Smooth muscle cell (in vitro differentiated cells): ENCODE results near the gene GEMIN5. TPM values are rescaled to one million over a fixed set of nuclear protein-coding genes. Genes with fewer than 3 reads are reported as not detected.

ENCODE experiments used
- DNase-seq: peaks from one replicate; lab custom pipeline; 2025; ENCODE audit not compliant: unreplicated experiment; lab: John Stamatoyannopoulos, UW
- H2AFZ ChIP-seq: fragments of 200-600 bp; sonication (generic); 2 replicates; pipeline ENCODE4 v1.6.0; 2016; ENCODE audit warnings: antibody characterized with exemption, low read depth, mild to moderate bottlenecking
- H3F3A ChIP-seq: fragments of 200-600 bp; sonication (generic); 2 replicates; pipeline ENCODE4 v1.6.0; 2017; ENCODE audit warnings: antibody characterized with exemption, low read depth
- H3K27ac ChIP-seq: fragments of 200-600 bp; sonication (generic); 2 replicates; pipeline ENCODE4 v1.5.1; 2016; ENCODE audit warnings: low read depth, mild to moderate bottlenecking
- H3K27me3 ChIP-seq: fragments of 200-600 bp; sonication (generic); 2 replicates; pipeline ENCODE4 v1.6.1; 2016; ENCODE audit warnings: low read depth, mild to moderate bottlenecking
- H3K36me3 ChIP-seq: fragments of 200-600 bp; sonication (generic); 2 replicates; pipeline ENCODE4 v1.5.1; 2016; ENCODE audit warnings: low read depth
- H3K4me1 ChIP-seq: fragments of 200-600 bp; sonication (generic); 2 replicates; pipeline ENCODE4 v1.5.1; 2016; ENCODE audit warnings: low read depth
- H3K4me2 ChIP-seq: fragments of 200-600 bp; sonication (generic); 2 replicates; pipeline ENCODE4 v1.6.0; 2016; ENCODE audit warnings: mild to moderate bottlenecking
- H3K4me3 ChIP-seq: fragments of 200-600 bp; sonication (generic); 2 replicates; pipeline ENCODE4 v1.5.1; 2016; ENCODE audit warnings: mild to moderate bottlenecking
- H3K79me2 ChIP-seq: fragments of 200-600 bp; sonication (generic); 2 replicates; pipeline ENCODE4 v1.6.0; 2016; ENCODE audit warnings: low read depth, mild to moderate bottlenecking
- H3K9ac ChIP-seq: fragments of 200-600 bp; sonication (generic); 2 replicates; pipeline ENCODE4 v1.6.0; 2016; ENCODE audit warnings: low read depth
- H3K9me3 ChIP-seq: fragments of 200-600 bp; sonication (generic); replicated peaks from 2 replicates; pipeline ENCODE4 v1.5.1; 2016; ENCODE audit warnings: low read depth
- H4K20me1 ChIP-seq: fragments of 200-600 bp; sonication (generic); 2 replicates; pipeline ENCODE4 v1.6.0; 2016; ENCODE audit warnings: low read depth
- CTCF ChIP-seq: fragments of 200-600 bp; sonication (generic); IDR thresholded peaks from 2 replicates; pipeline ENCODE4 v1.5.1; 2017; ENCODE audit warnings: borderline replicate concordance, mild to moderate bottlenecking, antibody characterized with exemption; ENCODE audit not compliant: insufficient read depth, poor library complexity, severe bottlenecking
- WGBS: methylation state at CpG from one replicate; pipeline ENCODE4 v1.1.7; 2016; ENCODE audit warnings: low lambda C conversion rate; 5-methylcytosine and 5-hydroxymethylcytosine counted together
- polyA plus RNA-seq: library from polyadenylated mRNA; unstranded; fragments of >200 nt; fragmentation: Nextera tagmentation; extraction: Ambion mirVana; gene quantifications from 2 replicates; pipeline ENCODE4 v1.2.1, GENCODE V29; 2016
- total RNA-seq: library from RNA; depleted of rRNA; stranded (reverse); fragments of >200 nt; gene quantifications from 2 replicates; pipeline ENCODE4 v1.2.3, GENCODE V29; 2014

Gene GEMIN5
- total and polyA plus RNA-seq, 2 experiments from 2014 or later: 5.3 to 11.1 TPM

GRCh38 chr5:154893381-154893780 is 44.6 kb downstream of the GEMIN5 start:
- Histone ChIP-seq H3K4me2 (no peak overlapping the region), H4K20me1 (no peaks in the 10 kb centered on the region), H3K9ac (no peak overlapping the region), H3K9me3 (no peaks in the 10 kb centered on the region), H3K27me3 (no peaks in the 10 kb centered on the region), H3K36me3 (peaks cover 10% of the 10 kb centered on the region), H3K79me2 (no peaks in the 10 kb centered on the region), H2AFZ (no peak overlapping the region), H3K4me1 (no peaks in the 10 kb centered on the region), H3K27ac (no peak overlapping the region), H3F3A (no peaks in the 10 kb centered on the region), H3K4me3 (no peak overlapping the region)
- DNase-seq: no peak
- no peak for TF ChIP-seq CTCF
- WGBS: 89% methylated on average over 5 of the region's 5 CpGs

- H3K36me3 ChIP-seq: peaks cover 14% of the 10 kb centered on the region
- 86% methylated on average over 13 of the region's 13 CpGs for WGBS
- DNase-seq: no peak
- no peak overlapping the region for H3K4me2 ChIP-seq
- H3K27ac ChIP-seq: no peak overlapping the region
- H3K4me3 ChIP-seq: no peak overlapping the region
- no peak overlapping the region for H3K9ac ChIP-seq
- H2AFZ ChIP-seq: no peak overlapping the region
- H3K9me3 ChIP-seq: no peaks in the 10 kb centered on the region
- H4K20me1 ChIP-seq: no peaks in the 10 kb centered on the region
- no peaks in the 10 kb centered on the region for H3K79me2 ChIP-seq
- H3K4me1 ChIP-seq: no peaks in the 10 kb centered on the region
- H3F3A ChIP-seq: no peaks in the 10 kb centered on the region
- TF ChIP-seq CTCF: no peak
- H3K27me3 ChIP-seq: no peaks in the 10 kb centered on the region
Observed at GRCh38 chr5:154892369-154892771, 45.6 kb downstream of the GEMIN5 start.

- Histone ChIP-seq H3K9me3 (no peaks in the 10 kb centered on the region), H3K79me2 (no peaks in the 10 kb centered on the region), H3K27ac (no peak overlapping the region), H3F3A (no peaks in the 10 kb centered on the region), H3K9ac (no peak overlapping the region), H3K4me3 (no peak overlapping the region), H4K20me1 (no peaks in the 10 kb centered on the region), H2AFZ (no peak overlapping the region), H3K27me3 (no peaks in the 10 kb centered on the region), H3K4me2 (no peak overlapping the region), H3K36me3 (peaks cover 14% of the 10 kb centered on the region), H3K4me1 (peaks cover 7% of the 10 kb centered on the region)
- TF ChIP-seq CTCF: no peak
- DNase-seq: no peak
- WGBS: 83% methylated on average over 2 of the region's 2 CpGs
Observed at GRCh38 chr5:154885439-154885838, 52.6 kb downstream of the GEMIN5 start.

GRCh38 chr5:154884424-154884823 is 53.6 kb downstream of the GEMIN5 start:
- no peaks in the 10 kb centered on the region for H3K79me2 ChIP-seq
- H3F3A ChIP-seq: no peaks in the 10 kb centered on the region
- H3K4me2 ChIP-seq: no peak overlapping the region
- H3K36me3 ChIP-seq: peaks cover 9% of the 10 kb centered on the region
- H4K20me1 ChIP-seq: no peaks in the 10 kb centered on the region
- DNase-seq: no peak
- no peaks in the 10 kb centered on the region for H3K27me3 ChIP-seq
- H2AFZ ChIP-seq: no peak overlapping the region
- H3K4me1 ChIP-seq: peaks cover 7% of the 10 kb centered on the region
- whole genome bisulfite sequencing: 85% methylated on average over 8 of the region's 8 CpGs
- H3K9me3 ChIP-seq: no peaks in the 10 kb centered on the region
- no peak overlapping the region for H3K27ac ChIP-seq
- H3K9ac ChIP-seq: no peak overlapping the region
- TF ChIP-seq CTCF: no peak
- H3K4me3 ChIP-seq: no peak overlapping the region
